ENCODE data around the gene EI24. TPM values are rescaled to one million over a fixed set of nuclear protein-coding genes. Genes with fewer than 3 reads are reported as not detected.
"Not testable (repeated sequence)": the region's sequence is repeated elsewhere in the genome, so short reads cannot be mapped to it uniquely, and the experiment has no call there.

The EI24 gene
- total RNA-seq, 1 donor from 2014 or later = 61.7 TPM

- Mint-ChIP-seq H3K27ac (no peak overlapping the region), H3K36me3 (ENCODE audit: low read depth) (no peaks in the 10 kb centered on the region), H3K4me3 (no peak overlapping the region), H3K27me3 (peaks cover 2% of the 10 kb centered on the region), H3K4me1 (no peaks in the 10 kb centered on the region), H3K9me3 (no peaks in the 10 kb centered on the region)
- DNase-seq = no peak
- intact Hi-C loops (cut with micrococcal nuclease) = no loop called here
Observed at GRCh38 chr11:125561924-125562323, 7.4 kb upstream of the EI24 start.

- H3K36me3 Mint-ChIP-seq (ENCODE audit: low read depth) = no peaks in the 10 kb centered on the region
- no peak overlapping the region for H3K4me3 Mint-ChIP-seq
- no peak overlapping the region for H3K27ac Mint-ChIP-seq
- no peak for DNase-seq
- H3K4me1 Mint-ChIP-seq = no peaks in the 10 kb centered on the region
- intact Hi-C loops (cut with micrococcal nuclease) = no loop called here
- no peaks in the 10 kb centered on the region for H3K9me3 Mint-ChIP-seq
- peaks cover 1% of the 10 kb centered on the region for H3K27me3 Mint-ChIP-seq
Observed at GRCh38 chr11:125562430-125562829, 6.8 kb upstream of the EI24 start.

- intact Hi-C loops (cut with micrococcal nuclease) = no loop called here
- no peaks in the 10 kb centered on the region for H3K9me3 Mint-ChIP-seq
- no peak overlapping the region for H3K4me3 Mint-ChIP-seq
- no peak for DNase-seq
- no peaks in the 10 kb centered on the region for H3K36me3 Mint-ChIP-seq (ENCODE audit: low read depth)
- H3K27ac Mint-ChIP-seq = no peak overlapping the region
- no peaks in the 10 kb centered on the region for H3K27me3 Mint-ChIP-seq
- H3K4me1 Mint-ChIP-seq = peaks cover 2% of the 10 kb centered on the region
Observed at GRCh38 chr11:125564357-125564756, 4.9 kb upstream of the EI24 start.

GRCh38 chr11:125566235-125566634 lies 3.0 kb upstream of the EI24 start:
- Mint-ChIP-seq H3K4me1 (peaks cover 10% of the 10 kb centered on the region), H3K9me3 (no peaks in the 10 kb centered on the region), H3K36me3 (ENCODE audit: low read depth) (peaks cover 2% of the 10 kb centered on the region), H3K27ac (no peak overlapping the region), H3K27me3 (no peaks in the 10 kb centered on the region), H3K4me3 (no peak overlapping the region)
- no peak for DNase-seq
- intact Hi-C loops (cut with micrococcal nuclease) = no loop called here

GRCh38 chr11:125569915-125570621 lies 791 bp downstream of the EI24 start:
- DNase-seq = peak; percentile 67
- Mint-ChIP-seq H3K4me1 (peaks cover 18% of the 10 kb centered on the region), H3K9me3 (no peaks in the 10 kb centered on the region), H3K27ac (peak overlapping the region; percentile 91), H3K27me3 (no peaks in the 10 kb centered on the region), H3K4me3 (peak overlapping the region; percentile 96), H3K36me3 (ENCODE audit: low read depth) (peaks cover 26% of the 10 kb centered on the region)
- intact Hi-C loops (cut with micrococcal nuclease) = loop anchor here (1.0 to 5.0 kb wide), 6 partner anchors 22 to 699 kb away; partner anchors contain the start of genes CHEK1, FAM118B, FOXRED1 and HYLS1

- peak overlapping the region; percentile 91 for H3K27ac Mint-ChIP-seq
- peaks cover 18% of the 10 kb centered on the region for H3K4me1 Mint-ChIP-seq
- H3K36me3 Mint-ChIP-seq (ENCODE audit: low read depth) = peaks cover 33% of the 10 kb centered on the region
- H3K9me3 Mint-ChIP-seq = no peaks in the 10 kb centered on the region
- no peaks in the 10 kb centered on the region for H3K27me3 Mint-ChIP-seq
- H3K4me3 Mint-ChIP-seq = peak overlapping the region; percentile 96
- intact Hi-C loops (cut with micrococcal nuclease) = loop anchor here (1.0 to 5.0 kb wide), 2 partner anchors 57 to 641 kb away; partner anchors contain the start of genes FAM118B and RPUSD4
- DNase-seq = no peak
Observed at GRCh38 chr11:125570952-125571351, 1.7 kb downstream of the EI24 start.

GRCh38 chr11:125572916-125573315 lies 3.6 kb downstream of the EI24 start:
- H3K4me1 Mint-ChIP-seq = peaks cover 21% of the 10 kb centered on the region

GRCh38 chr11:125577181-125577580 lies 7.9 kb downstream of the EI24 start:
- Mint-ChIP-seq H3K27ac (peak overlapping the region; percentile 43), H3K36me3 (ENCODE audit: low read depth) (peaks cover 64% of the 10 kb centered on the region)
- H3K27me3 Mint-ChIP-seq; DNase-seq; H3K9me3 Mint-ChIP-seq; H3K4me3 Mint-ChIP-seq; H3K4me1 Mint-ChIP-seq; intact Hi-C loops (cut with micrococcal nuclease): not testable (repeated sequence)

More at GRCh38 chr11:125572916-125573315, 3.6 kb downstream of the EI24 start:
- no peaks in the 10 kb centered on the region for H3K27me3 Mint-ChIP-seq
- DNase-seq = no peak
- H3K36me3 Mint-ChIP-seq (ENCODE audit: low read depth) = peaks cover 48% of the 10 kb centered on the region
- intact Hi-C loops (cut with micrococcal nuclease) = loop anchor here (5.0 kb wide), 1 partner anchor 639 kb away; the partner anchor contains the start of genes FAM118B and RPUSD4
- H3K9me3 Mint-ChIP-seq = no peaks in the 10 kb centered on the region
- no peak overlapping the region for H3K27ac Mint-ChIP-seq
- no peak overlapping the region for H3K4me3 Mint-ChIP-seq

- Mint-ChIP-seq H3K36me3 (ENCODE audit: low read depth) (peaks cover 67% of the 10 kb centered on the region), H3K4me3 (no peak overlapping the region), H3K27ac (no peak overlapping the region), H3K9me3 (no peaks in the 10 kb centered on the region), H3K27me3 (no peaks in the 10 kb centered on the region), H3K4me1 (peaks cover 5% of the 10 kb centered on the region)
- intact Hi-C loops (cut with micrococcal nuclease) = no loop called here
- DNase-seq = no peak
Observed at GRCh38 chr11:125578783-125579182, 9.5 kb downstream of the EI24 start.

- no peaks in the 10 kb centered on the region for H3K9me3 Mint-ChIP-seq
- peaks cover 68% of the 10 kb centered on the region for H3K36me3 Mint-ChIP-seq (ENCODE audit: low read depth)
- H3K4me1 Mint-ChIP-seq = peaks cover 5% of the 10 kb centered on the region
- no peaks in the 10 kb centered on the region for H3K27me3 Mint-ChIP-seq
- no peak overlapping the region for H3K27ac Mint-ChIP-seq
- no peak for DNase-seq
- intact Hi-C loops (cut with micrococcal nuclease) = no loop called here
- H3K4me3 Mint-ChIP-seq = no peak overlapping the region
Observed at GRCh38 chr11:125579811-125580210, 10.5 kb downstream of the EI24 start.

GRCh38 chr11:125583496-125583895 lies 14.2 kb downstream of the EI24 start:
- H3K27me3 Mint-ChIP-seq = no peaks in the 10 kb centered on the region
- intact Hi-C loops (cut with micrococcal nuclease) = no loop called here
- peaks cover 44% of the 10 kb centered on the region for H3K36me3 Mint-ChIP-seq (ENCODE audit: low read depth)
- H3K4me1 Mint-ChIP-seq = peaks cover 4% of the 10 kb centered on the region
- H3K9me3 Mint-ChIP-seq = no peaks in the 10 kb centered on the region
- no peak overlapping the region for H3K27ac Mint-ChIP-seq
- H3K4me3 Mint-ChIP-seq = no peak overlapping the region
- DNase-seq = no peak

- Mint-ChIP-seq H3K36me3 (ENCODE audit: low read depth) (peaks cover 32% of the 10 kb centered on the region), H3K4me1 (peaks cover 7% of the 10 kb centered on the region), H3K27ac (no peak overlapping the region), H3K9me3 (no peaks in the 10 kb centered on the region), H3K4me3 (no peak overlapping the region), H3K27me3 (no peaks in the 10 kb centered on the region)
- intact Hi-C loops (cut with micrococcal nuclease) = no loop called here
- no peak for DNase-seq
Observed at GRCh38 chr11:125585487-125585886, 16.2 kb downstream of the EI24 start.

- no peak for DNase-seq
- intact Hi-C loops (cut with micrococcal nuclease) = no loop called here
- Mint-ChIP-seq H3K36me3 (ENCODE audit: low read depth) (peaks cover 26% of the 10 kb centered on the region), H3K27ac (no peak overlapping the region), H3K9me3 (no peaks in the 10 kb centered on the region), H3K4me1 (peaks cover 11% of the 10 kb centered on the region), H3K27me3 (no peaks in the 10 kb centered on the region), H3K4me3 (no peak overlapping the region)
Observed at GRCh38 chr11:125586623-125587022, 17.3 kb downstream of the EI24 start.

GRCh38 chr11:125587480-125587879 lies 18.2 kb downstream of the EI24 start:
- no peak overlapping the region for H3K27ac Mint-ChIP-seq
- DNase-seq = no peak
- H3K36me3 Mint-ChIP-seq (ENCODE audit: low read depth) = peaks cover 26% of the 10 kb centered on the region
- intact Hi-C loops (cut with micrococcal nuclease) = no loop called here
- H3K27me3 Mint-ChIP-seq = no peaks in the 10 kb centered on the region
- no peaks in the 10 kb centered on the region for H3K9me3 Mint-ChIP-seq
- H3K4me3 Mint-ChIP-seq = no peak overlapping the region
- H3K4me1 Mint-ChIP-seq = peaks cover 14% of the 10 kb centered on the region

- Mint-ChIP-seq H3K27ac (no peak overlapping the region), H3K4me1 (peaks cover 15% of the 10 kb centered on the region), H3K27me3 (no peaks in the 10 kb centered on the region), H3K36me3 (ENCODE audit: low read depth) (peaks cover 23% of the 10 kb centered on the region), H3K4me3 (no peak overlapping the region), H3K9me3 (no peaks in the 10 kb centered on the region)
- no peak for DNase-seq
- intact Hi-C loops (cut with micrococcal nuclease) = no loop called here
Observed at GRCh38 chr11:125588505-125588904, 19.2 kb downstream of the EI24 start.

Measured in activated CD4-positive, alpha-beta T cell treated with anti-CD3 and anti-CD28 coated beads, Interleukin-2, amount 10 ng/mL, durations not matched to agents 24 days and 14 days (primary cell).